HepG2 (cell line): Measurements from ENCODE around the gene RASIP1. TPM values are rescaled to one million over a fixed set of nuclear protein-coding genes. Genes with fewer than 3 reads are reported as not detected.

ENCODE experiments used
- BRD4 ChIP-seq: sonication (generic); formaldehyde crosslinking; IDR thresholded peaks from 2 replicates; pipeline ENCODE4 v1.4.0; 2020; ENCODE audit warnings: missing genetic modification reagents
- IKZF4 ChIP-seq: sonication (generic); formaldehyde crosslinking; IDR thresholded peaks from 2 replicates; pipeline ENCODE4 v1.5.1; 2020; ENCODE audit warnings: borderline replicate concordance, mild to moderate bottlenecking, low read depth, missing genetic modification reagents; ENCODE audit errors: not compliant biosample characterization
- KDM5B ChIP-seq: sonication (generic); formaldehyde crosslinking; IDR thresholded peaks from 2 replicates; pipeline ENCODE4 v1.4.0; 2020; ENCODE audit warnings: missing genetic modification reagents, mild to moderate bottlenecking, borderline replicate concordance
- MED8 ChIP-seq: sonication (generic); formaldehyde crosslinking; IDR thresholded peaks from 2 replicates; pipeline ENCODE4 v1.8.1; 2023; ENCODE audit warnings: mild to moderate bottlenecking, missing genetic modification reagents; ENCODE audit not compliant: insufficient replicate concordance
- SMC3 ChIP-seq: IDR thresholded peaks from 2 replicates; pipeline ENCODE4 v1.6.1; 2011; ENCODE audit warnings: low read length, improper control_type of control experiment
- SNAI1 ChIP-seq: sonication (generic); formaldehyde crosslinking; IDR thresholded peaks from 2 replicates; pipeline ENCODE4 v1.5.0; 2020; ENCODE audit warnings: mild to moderate bottlenecking, missing genetic modification reagents, borderline replicate concordance
- TARDBP ChIP-seq: sonication (generic); formaldehyde crosslinking; IDR thresholded peaks from 2 replicates; pipeline ENCODE4 v1.8.0; 2022; ENCODE audit warnings: mild to moderate bottlenecking, missing genetic modification reagents
- WIZ ChIP-seq: sonication (generic); formaldehyde crosslinking; IDR thresholded peaks from 2 replicates; pipeline ENCODE4 v1.5.1; 2020; ENCODE audit warnings: mild to moderate bottlenecking, missing genetic modification reagents
- YEATS2 ChIP-seq: sonication (generic); formaldehyde crosslinking; IDR thresholded peaks from 2 replicates; pipeline ENCODE4 v1.4.0; 2020; ENCODE audit warnings: missing genetic modification reagents, borderline replicate concordance
- ZFP62 ChIP-seq: sonication (generic); formaldehyde crosslinking; IDR thresholded peaks from 2 replicates; pipeline ENCODE4 v1.4.0; 2020; ENCODE audit warnings: missing genetic modification reagents
- ZNF768 ChIP-seq: sonication (generic); formaldehyde crosslinking; IDR thresholded peaks from 2 replicates; pipeline ENCODE4 v1.4.0; 2020; ENCODE audit warnings: missing genetic modification reagents
- ZNF781 ChIP-seq: sonication (generic); formaldehyde crosslinking; IDR thresholded peaks from 2 replicates; pipeline ENCODE4 v1.5.1; 2020; ENCODE audit warnings: borderline replicate concordance, mild to moderate bottlenecking, missing genetic modification reagents; ENCODE audit errors: not compliant biosample characterization
- ZNF839 ChIP-seq: sonication (generic); formaldehyde crosslinking; IDR thresholded peaks from 2 replicates; pipeline ENCODE4 v1.4.0; 2020; ENCODE audit warnings: missing genetic modification reagents, mild to moderate bottlenecking, borderline replicate concordance
- ZNF850 ChIP-seq: sonication (generic); formaldehyde crosslinking; conservative IDR thresholded peaks from 2 replicates; pipeline ENCODE4 v1.9.0; 2021; ENCODE audit warnings: mild to moderate bottlenecking, missing genetic modification reagents
- polyA plus RNA-seq, 8 experiments: library from polyadenylated mRNA; depleted of rRNA in 3 of 8; stranded (reverse) in 7 of 8; unstranded in 1 of 8; fragments of >200 nt; fragmentation: Illumina TruSeq in 4 of 8; extraction: Trizol in 4 of 8; gene quantifications; 2 replicates each; pipeline versions ENCODE4 v1.2.1 to v1.2.3, GENCODE V29; 2011 to 2016; ENCODE audit warnings: low read depth in 4 of 8, missing spikeins in 1 of 8, mixed read lengths in 1 of 8; ENCODE audit not compliant: insufficient read depth in 1 of 8
- total RNA-seq, 5 experiments: library from RNA; depleted of rRNA; stranded (reverse); fragments of >200 nt; fragmentation: Illumina TruSeq; extraction: Trizol; gene quantifications; 2 replicates each; pipeline ENCODE4 v1.2.3, GENCODE V29; 2016; ENCODE audit warnings: low read depth in 1 of 5
- TF ChIP-seq, protein P1 (sequence below): sonication (generic); formaldehyde crosslinking; IDR thresholded peaks from 2 replicates; pipeline ENCODE4 v1.5.1; 2020; ENCODE audit warnings: mild to moderate bottlenecking, missing genetic modification reagents, moderate library complexity
- TF ChIP-seq, protein P2 (sequence below): sonication (generic); formaldehyde crosslinking; IDR thresholded peaks from 2 replicates; pipeline ENCODE4 v1.4.0; 2020; ENCODE audit warnings: low read depth, mild to moderate bottlenecking, missing genetic modification reagents
- TF ChIP-seq, protein P3 (sequence below): IDR thresholded peaks from 2 replicates; pipeline ENCODE4 v1.6.1; 2018; ENCODE audit warnings: missing genetic modification reagents, mild to moderate bottlenecking, missing compliant biosample characterization
- TF ChIP-seq, protein P4 (sequence below): IDR thresholded peaks from 2 replicates; pipeline ENCODE4 v1.6.1; 2016
- TF ChIP-seq, protein P5 (sequence below): sonication (generic); formaldehyde crosslinking; IDR thresholded peaks from 2 replicates; pipeline ENCODE4 v1.5.1; 2020; ENCODE audit warnings: mild to moderate bottlenecking, missing genetic modification reagents

Gene RASIP1
- total and polyA plus RNA-seq, 2 of the 13 experiments (the other 11 are each of a cell fraction or from before 2014, with no cell fraction given), result 0.44 to 0.58 TPM

DNA sequence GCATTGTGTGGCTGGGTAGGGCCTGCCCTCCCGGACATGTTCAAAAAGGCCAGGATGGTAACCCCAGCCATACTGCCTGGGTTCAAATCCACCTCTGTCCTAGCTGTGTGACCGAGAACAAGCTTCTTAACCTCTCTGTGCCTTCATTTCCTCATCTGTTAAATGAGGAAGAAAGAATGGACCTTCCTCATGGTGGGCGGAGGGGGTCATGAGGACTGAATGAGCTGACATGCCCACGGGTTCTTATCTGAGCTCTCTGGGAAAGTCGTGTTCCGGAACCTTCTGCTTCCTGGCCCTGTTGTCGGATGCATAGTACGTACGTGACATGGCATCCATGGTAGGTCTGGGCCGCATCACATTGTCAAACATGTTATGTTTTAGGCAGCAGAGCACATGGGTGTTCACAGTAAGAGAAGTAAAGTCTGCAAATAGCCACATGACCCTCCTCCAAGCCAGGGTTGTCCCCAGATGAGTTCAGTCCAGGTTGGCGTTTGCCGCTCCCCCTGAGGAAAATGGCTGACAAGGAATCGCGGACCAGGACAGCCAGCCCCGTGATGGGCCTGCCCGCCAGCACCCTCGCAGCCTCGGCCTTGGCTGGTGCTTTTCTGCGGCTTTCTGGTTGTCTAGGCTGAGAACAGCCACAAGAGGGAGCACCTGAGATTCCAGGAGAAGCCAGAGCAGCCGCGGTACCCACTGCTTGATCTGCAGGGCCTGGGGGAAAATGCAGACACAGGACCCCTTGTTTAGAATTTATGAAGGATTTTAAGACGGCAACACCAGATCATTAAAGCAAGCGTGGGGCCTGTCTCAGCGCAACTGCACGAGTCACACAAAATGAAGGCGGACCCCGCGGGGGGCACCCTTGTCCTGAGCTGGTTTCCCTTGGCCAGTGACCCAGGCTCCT, 65.2 kb downstream of the RASIP1 start (continued):
- 0 out of 2 replicates have a peak, but pooled peaks have one; percentile 38 for TF ChIP-seq ZNF839 (CRISPR knock-in tag)
- TF ChIP-seq TARDBP (CRISPR knock-in tag), result peak; percentile 36; the same call in 1 of the 2 replicates
- TF ChIP-seq, protein P1, sequence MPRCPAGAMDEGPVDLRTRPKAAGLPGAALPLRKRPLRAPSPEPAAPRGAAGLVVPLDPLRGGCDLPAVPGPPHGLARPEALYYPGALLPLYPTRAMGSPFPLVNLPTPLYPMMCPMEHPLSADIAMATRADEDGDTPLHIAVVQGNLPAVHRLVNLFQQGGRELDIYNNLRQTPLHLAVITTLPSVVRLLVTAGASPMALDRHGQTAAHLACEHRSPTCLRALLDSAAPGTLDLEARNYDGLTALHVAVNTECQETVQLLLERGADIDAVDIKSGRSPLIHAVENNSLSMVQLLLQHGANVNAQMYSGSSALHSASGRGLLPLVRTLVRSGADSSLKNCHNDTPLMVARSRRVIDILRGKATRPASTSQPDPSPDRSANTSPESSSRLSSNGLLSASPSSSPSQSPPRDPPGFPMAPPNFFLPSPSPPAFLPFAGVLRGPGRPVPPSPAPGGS, result no peak
- no peak for TF ChIP-seq ZNF850 (CRISPR knock-in tag)
- no peak for TF ChIP-seq IKZF4 (CRISPR knock-in tag)
- TF ChIP-seq ZNF781 (CRISPR knock-in tag), result no peak
- TF ChIP-seq, protein P2, sequence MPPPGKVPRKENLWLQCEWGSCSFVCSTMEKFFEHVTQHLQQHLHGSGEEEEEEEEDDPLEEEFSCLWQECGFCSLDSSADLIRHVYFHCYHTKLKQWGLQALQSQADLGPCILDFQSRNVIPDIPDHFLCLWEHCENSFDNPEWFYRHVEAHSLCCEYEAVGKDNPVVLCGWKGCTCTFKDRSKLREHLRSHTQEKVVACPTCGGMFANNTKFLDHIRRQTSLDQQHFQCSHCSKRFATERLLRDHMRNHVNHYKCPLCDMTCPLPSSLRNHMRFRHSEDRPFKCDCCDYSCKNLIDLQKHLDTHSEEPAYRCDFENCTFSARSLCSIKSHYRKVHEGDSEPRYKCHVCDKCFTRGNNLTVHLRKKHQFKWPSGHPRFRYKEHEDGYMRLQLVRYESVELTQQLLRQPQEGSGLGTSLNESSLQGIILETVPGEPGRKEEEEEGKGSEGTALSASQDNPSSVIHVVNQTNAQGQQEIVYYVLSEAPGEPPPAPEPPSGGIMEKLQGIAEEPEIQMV (CRISPR knock-in tag), result peak; percentile 83; the same call in 1 of the 2 replicates
- no peak for TF ChIP-seq WIZ (CRISPR knock-in tag)
- TF ChIP-seq, protein P3, sequence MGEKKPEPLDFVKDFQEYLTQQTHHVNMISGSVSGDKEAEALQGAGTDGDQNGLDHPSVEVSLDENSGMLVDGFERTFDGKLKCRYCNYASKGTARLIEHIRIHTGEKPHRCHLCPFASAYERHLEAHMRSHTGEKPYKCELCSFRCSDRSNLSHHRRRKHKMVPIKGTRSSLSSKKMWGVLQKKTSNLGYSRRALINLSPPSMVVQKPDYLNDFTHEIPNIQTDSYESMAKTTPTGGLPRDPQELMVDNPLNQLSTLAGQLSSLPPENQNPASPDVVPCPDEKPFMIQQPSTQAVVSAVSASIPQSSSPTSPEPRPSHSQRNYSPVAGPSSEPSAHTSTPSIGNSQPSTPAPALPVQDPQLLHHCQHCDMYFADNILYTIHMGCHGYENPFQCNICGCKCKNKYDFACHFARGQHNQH, result peak; percentile 26; the same call in 1 of the 2 replicates
- no peak for TF ChIP-seq ZFP62 (CRISPR knock-in tag)
- peak; percentile 87 for TF ChIP-seq SMC3
- TF ChIP-seq KDM5B (CRISPR knock-in tag), result peak; percentile 76
- peak; percentile 73 for TF ChIP-seq ZNF768
- TF ChIP-seq, protein P4, sequence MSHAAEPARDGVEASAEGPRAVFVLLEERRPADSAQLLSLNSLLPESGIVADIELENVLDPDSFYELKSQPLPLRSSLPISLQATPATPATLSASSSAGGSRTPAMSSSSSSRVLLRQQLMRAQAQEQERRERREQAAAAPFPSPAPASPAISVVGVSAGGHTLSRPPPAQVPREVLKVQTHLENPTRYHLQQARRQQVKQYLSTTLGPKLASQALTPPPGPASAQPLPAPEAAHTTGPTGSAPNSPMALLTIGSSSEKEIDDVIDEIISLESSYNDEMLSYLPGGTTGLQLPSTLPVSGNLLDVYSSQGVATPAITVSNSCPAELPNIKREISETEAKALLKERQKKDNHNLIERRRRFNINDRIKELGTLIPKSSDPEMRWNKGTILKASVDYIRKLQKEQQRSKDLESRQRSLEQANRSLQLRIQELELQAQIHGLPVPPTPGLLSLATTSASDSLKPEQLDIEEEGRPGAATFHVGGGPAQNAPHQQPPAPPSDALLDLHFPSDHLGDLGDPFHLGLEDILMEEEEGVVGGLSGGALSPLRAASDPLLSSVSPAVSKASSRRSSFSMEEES (CRISPR knock-in tag), result 0 out of 2 replicates have a peak, but pooled peaks have one; percentile 31
- TF ChIP-seq MED8 (CRISPR knock-in tag), result peak; percentile 65
- TF ChIP-seq BRD4 (CRISPR knock-in tag), result 0 out of 2 replicates have a peak, but pooled peaks have one; percentile 54
- 0 out of 2 replicates have a peak, but pooled peaks have one; percentile 38 for TF ChIP-seq SNAI1 (CRISPR knock-in tag)
- peak; percentile 27; the same call in 1 of the 2 replicates for TF ChIP-seq YEATS2
- TF ChIP-seq, protein P5, sequence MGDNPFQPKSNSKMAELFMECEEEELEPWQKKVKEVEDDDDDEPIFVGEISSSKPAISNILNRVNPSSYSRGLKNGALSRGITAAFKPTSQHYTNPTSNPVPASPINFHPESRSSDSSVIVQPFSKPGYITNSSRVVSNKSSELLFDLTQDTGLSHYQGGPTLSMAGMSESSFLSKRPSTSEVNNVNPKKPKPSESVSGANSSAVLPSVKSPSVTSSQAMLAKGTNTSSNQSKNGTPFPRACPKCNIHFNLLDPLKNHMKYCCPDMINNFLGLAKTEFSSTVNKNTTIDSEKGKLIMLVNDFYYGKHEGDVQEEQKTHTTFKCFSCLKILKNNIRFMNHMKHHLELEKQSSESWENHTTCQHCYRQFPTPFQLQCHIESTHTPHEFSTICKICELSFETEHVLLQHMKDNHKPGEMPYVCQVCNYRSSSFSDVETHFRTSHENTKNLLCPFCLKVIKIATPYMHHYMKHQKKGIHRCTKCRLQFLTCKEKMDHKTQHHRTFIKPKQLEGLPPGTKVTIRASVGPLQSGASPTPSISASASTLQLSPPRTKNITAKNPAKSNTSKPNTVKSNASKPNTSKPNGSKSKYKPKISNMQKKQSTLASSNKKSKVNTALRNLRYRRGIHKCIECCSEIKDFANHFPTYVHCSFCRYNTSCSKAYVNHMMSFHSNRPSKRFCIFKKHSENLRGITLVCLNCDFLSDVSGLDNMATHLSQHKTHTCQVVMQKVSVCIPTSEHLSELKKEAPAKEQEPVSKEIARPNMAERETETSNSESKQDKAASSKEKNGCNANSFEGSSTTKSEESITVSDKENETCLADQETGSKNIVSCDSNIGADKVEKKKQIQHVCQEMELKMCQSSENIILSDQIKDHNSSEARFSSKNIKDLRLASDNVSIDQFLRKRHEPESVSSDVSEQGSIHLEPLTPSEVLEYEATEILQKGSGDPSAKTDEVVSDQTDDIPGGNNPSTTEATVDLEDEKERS (CRISPR knock-in tag), result no peak
